Renal cortical epithelial cell (primary cell): Measurements from ENCODE around the gene NENF. TPM values are rescaled to one million over a fixed set of nuclear protein-coding genes. Genes with fewer than 3 reads are reported as not detected.
"Not testable (repeated sequence)": the region's sequence is repeated elsewhere in the genome, so short reads cannot be mapped to it uniquely, and the experiment has no call there.

Experiments used
- DNase-seq: peaks from one replicate; pipeline ENCODE4 v3.0.0-alpha.2; 2011; ENCODE audit warnings: low read depth
- total RNA-seq: library from RNA; depleted of rRNA; stranded (reverse); fragments of >200 nt; gene quantifications from 2 replicates; pipeline ENCODE4 v1.2.3, GENCODE V29; 2014

NENF gene
- total RNA-seq: 31.1 and 54.7 TPM in 2 replicates

- peak; percentile 38 for DNase-seq
These were observed at the start of gene NENF for GRCh38 chr1:212432661-212433576. TSS of gene NENF (plus strand) at chr1:212432920. CDS start at chr1:212432944, 24 bp downstream.

GRCh38 chr1:212386029-212386428, 46.7 kb upstream of the NENF start:
- DNase-seq: no peak

GRCh38 chr1:212388985-212389716, 43.6 kb upstream of the NENF start:
- DNase-seq: no peak

DNA sequence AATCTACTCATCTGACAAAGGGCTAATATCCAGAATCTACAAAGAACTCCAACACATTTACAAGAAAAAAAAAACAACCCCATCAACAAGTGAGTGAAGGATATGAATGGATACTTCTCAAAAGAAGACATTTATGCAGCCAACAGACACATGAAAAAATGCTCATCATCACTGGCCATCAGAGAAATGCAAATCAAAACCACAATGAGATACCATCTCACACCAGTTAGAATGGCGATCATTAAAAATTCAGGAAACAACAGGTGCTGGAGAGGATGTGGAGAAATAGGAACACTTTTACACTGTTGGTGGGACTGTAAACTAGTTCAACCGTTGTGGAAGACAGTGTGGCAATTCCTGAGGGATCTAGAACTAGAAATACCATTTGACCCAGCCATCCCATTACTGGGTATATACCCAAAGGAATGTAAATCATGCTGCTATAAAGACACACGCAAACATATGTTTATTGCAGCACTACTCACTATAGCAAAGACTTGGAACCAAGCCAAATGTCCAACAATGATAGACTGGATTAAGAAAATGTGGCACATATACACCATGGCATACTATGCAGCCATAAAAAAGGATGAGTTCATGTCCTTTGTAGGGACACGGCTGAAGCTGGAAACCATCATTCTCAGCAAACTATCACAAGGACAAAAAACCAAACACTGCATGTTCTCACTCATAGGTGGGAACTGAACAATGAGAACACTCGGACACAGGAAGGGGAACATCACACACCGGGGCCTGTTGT, 36.9 kb upstream of the NENF start:
- not testable (repeated sequence) for DNase-seq

DNA sequence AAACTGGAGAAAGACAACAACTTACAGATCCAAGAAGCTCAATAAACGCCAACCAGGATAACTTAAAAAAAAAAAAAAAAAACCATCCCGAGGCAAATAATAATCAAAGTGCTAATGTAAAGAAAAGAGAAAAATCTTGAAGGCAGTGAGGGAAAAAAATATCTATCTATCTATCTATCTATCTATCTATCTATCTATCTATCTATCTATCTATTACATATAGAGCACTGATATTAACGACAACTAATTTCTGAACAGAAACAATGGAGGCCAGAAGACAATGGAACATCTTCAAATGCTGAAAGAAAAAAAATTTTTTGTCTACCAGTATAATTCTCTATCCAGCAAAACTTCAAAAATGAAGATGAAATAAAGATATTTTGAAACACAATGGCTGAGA, 36.1 kb upstream of the NENF start:
- no peak for DNase-seq

DNA sequence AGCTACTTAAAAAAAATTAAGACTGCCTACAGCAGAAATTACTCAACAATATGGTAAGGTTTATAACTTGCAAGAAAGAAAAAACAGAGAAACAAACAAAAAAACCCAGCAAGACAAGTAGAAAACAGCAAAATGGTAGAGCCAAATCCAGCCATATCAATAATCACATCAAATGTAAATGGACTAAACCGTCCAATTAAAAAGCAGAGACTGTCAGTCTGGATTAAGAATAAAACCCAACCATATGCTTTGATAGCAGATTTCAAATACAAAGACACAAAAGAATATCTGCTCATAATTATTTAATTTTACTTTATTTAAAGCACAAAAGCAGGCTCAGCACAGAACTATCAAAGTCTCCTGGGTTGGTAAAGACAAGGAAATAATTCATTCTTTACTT, 35.5 kb upstream of the NENF start:
- no peak for DNase-seq

DNA sequence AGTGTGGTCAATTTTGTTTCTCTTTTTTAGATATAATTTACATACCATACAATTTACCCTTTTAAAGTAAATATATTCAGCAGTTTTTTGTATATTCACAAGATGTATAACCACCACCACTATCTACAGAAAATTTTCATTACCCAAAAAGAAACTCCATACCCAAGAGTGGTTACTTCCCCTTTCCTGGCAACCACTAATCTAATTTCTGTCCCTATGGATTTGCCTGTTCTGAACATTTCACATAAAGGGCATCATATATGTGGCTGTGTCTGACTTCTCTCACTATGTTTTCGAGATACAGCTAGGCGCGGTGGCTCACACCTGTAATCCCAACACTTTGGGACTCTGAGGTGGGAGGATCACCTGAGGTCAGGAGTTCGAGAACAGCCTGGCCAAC, 31.7 kb upstream of the NENF start:
- no peak for DNase-seq

DNA sequence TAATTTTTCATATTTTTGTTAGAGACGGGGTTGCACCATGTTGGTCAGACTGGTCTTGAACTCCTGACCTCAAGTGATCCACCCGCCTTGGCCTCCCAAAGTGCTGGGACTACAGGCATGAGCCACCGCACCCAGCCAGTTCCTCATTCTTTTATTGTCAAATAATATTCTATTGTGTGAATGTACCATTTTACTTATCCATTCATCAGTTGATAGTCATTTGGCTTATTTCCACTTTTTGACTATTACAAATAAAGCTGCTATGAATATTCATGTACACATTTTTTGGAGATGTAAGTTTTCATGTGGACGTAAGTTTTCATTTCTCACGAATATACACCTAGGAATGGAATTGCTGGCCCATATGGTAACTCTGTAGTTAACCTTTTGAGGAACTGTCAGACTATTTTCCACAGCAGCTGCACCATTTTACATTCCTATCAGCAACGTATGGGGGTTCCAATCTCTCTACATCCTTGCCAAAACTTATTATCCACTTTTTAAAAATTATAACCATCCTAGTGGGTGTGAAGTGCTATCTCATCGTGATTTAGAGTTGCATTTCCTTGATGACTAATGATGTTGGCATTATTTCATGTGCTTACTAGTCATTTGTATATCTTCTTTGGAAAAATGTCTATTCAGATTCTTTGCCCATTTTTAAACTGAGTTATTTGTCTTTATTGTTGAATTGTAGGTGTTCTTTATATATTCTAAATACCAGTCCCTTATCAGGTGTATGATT, 30.7 kb upstream of the NENF start:
- peak; percentile 33 for DNase-seq

DNA sequence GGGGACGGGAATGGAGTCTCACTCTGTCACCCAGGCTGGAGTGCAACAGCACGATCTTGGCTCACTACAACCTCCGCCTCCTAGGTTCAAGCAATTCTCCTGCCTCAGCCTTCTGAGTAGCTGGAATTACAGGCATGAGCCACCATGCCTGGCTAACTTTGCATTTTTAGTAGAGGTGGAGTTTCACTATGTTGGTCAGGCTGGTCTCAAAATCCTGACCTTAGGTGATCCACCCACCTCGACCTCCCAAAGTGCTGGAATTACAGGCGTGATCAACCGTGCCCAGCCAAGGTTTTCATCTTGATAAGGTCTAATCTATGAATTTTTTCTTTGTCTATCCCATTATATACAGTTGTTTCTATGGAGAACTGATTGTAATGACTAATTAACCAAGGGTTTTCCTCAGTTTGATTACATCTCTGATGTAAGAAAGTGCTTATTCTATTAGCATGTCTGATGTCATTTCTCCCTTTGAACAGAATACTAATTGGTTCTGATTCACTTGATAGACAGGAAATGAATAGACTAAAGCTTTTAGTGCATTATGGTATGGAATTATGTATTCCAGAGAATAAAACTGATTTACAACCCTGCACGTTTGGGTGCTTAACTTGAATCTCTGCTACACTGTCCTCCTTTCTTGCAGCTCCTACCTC, 29.9 kb upstream of the NENF start:
- DNase-seq: no peak

DNA sequence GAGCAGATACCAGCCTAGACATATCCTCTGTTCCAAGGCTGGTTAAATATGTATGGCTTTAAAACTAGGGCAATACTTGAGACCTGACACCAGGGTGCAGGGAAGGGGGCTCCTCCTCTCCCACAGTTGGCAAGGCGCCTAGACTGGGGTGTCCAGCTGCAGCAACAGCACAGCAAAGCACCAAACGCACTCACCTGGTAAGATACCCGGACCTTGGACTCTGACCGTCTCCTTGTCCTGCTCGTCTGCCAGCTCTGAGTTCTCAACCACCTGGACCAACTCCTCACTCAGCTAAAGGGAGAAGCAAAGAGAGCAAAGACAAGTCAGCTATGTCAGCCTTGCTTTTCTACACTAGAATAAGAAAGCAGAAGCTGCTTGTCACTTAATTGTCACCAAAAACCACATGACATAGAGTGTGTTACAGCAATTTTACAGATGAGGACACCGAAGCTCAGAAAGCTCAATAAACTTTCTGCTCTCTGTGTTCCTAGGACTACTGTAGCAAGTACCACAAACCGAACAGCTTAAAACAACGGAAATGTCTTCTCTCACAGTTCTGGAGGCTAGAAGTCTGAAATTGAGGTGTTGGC, 22.4 kb upstream of the NENF start:
- DNase-seq: no peak

DNA sequence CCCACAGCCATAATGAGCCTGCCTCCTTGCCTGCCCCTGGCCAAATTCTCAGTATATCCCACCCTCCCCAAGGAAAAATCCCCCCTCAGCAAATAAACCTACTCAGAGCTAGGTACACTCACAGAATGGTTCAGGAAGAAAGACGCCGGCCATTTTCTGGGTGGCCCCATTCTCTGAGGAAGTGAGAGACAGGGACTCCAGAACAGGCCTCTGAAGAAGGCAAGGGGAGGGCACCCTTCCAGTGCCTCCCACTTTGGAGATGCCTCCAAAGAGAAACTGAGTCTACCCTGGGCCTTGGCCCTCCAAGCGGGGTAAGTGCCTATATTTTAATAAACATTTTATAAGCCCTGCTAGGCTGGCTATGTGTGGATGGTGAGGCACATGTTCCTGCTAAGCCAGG, 20.3 kb upstream of the NENF start:
- no peak for DNase-seq

GRCh38 chr1:212413902-212414327, 18.8 kb upstream of the NENF start:
- DNase-seq: no peak

GRCh38 chr1:212414328-212415106, 18.2 kb upstream of the NENF start, which contains the start of gene PACC1:
TSS of gene PACC1 (minus strand) at chr1:212414886. CDS start at chr1:212414757, 129 bp downstream.
- DNase-seq: peak; percentile 56

- DNase-seq: no peak
These were observed 17.4 kb upstream of the NENF start for GRCh38 chr1:212415107-212415841.

GRCh38 chr1:212421165-212421564, 11.6 kb upstream of the NENF start:
- DNase-seq: no peak

GRCh38 chr1:212423879-212424278, 8.8 kb upstream of the NENF start:
- no peak for DNase-seq

GRCh38 chr1:212428496-212428895, 4.2 kb upstream of the NENF start:
- no peak for DNase-seq

- DNase-seq: no peak
These were observed 2.3 kb upstream of the NENF start for GRCh38 chr1:212430416-212430815.

GRCh38 chr1:212430955-212431394, 1.7 kb upstream of the NENF start:
- no peak for DNase-seq
